Measurements from ENCODE around the gene RSPRY1.

DNA sequence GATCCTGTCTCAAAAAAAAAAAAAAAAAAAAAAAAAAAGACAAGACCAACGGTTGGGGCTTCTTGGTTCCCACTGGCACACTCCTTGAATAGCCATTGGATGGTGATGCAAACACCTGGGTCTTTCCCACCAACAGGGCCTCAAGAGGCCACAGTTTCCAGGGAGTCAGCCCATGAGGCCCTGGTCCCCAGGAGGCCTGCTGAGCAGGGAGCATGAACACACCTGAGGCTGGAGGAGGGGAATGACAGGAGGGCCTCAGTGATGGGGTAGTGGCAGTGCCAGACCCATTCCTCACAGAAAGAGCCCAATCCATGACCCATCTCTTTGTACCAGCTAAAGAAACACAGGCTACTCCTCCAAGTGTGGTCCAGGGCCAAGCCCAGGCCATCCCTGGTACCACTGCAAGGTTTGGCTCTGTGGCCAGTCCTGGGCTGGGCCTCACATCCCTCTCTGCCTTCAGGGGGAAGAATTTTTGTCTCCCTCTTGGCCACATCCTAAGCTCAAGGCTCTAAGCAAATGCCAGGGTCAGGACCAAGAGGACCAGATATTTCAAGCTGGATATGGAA is 72.9 kb downstream of the RSPRY1 start:
- TF ChIP-seq CTCF (IDR thresholded peaks at IDR 0.05) (no peak), POLR2A (IDR thresholded peaks at IDR 0.05) (no peak), EP300 (IDR thresholded peaks at IDR 0.05) (no peak)

All from tibial nerve (tissue), 4 donors.